Subcutaneous adipose tissue (tissue), 4 donors: ENCODE results near the gene ERVFRD-1. TPM values are rescaled to one million over a fixed set of nuclear protein-coding genes. Genes with fewer than 3 reads are reported as not detected.

Experiments
- total RNA-seq, 4 donors: library from RNA; depleted of rRNA; stranded (reverse); fragments of >200 nt; gene quantifications; one replicate each; pipeline ENCODE4 v1.1.0, GENCODE V29; 2016
- TF ChIP-seq, protein P1 (sequence below): fragments of 450-650 bp; IDR thresholded peaks from one replicate; pipeline ENCODE4 v1.5.1; 2016; ENCODE audit warnings: low read depth, mild to moderate bottlenecking, control low read depth, antibody characterized with exemption, moderate library complexity

ERVFRD-1 gene
- total RNA-seq, 4 donors from 2014 or later, result 0.17 to 0.65 (median 0.44) TPM; not detected in 1

DNA sequence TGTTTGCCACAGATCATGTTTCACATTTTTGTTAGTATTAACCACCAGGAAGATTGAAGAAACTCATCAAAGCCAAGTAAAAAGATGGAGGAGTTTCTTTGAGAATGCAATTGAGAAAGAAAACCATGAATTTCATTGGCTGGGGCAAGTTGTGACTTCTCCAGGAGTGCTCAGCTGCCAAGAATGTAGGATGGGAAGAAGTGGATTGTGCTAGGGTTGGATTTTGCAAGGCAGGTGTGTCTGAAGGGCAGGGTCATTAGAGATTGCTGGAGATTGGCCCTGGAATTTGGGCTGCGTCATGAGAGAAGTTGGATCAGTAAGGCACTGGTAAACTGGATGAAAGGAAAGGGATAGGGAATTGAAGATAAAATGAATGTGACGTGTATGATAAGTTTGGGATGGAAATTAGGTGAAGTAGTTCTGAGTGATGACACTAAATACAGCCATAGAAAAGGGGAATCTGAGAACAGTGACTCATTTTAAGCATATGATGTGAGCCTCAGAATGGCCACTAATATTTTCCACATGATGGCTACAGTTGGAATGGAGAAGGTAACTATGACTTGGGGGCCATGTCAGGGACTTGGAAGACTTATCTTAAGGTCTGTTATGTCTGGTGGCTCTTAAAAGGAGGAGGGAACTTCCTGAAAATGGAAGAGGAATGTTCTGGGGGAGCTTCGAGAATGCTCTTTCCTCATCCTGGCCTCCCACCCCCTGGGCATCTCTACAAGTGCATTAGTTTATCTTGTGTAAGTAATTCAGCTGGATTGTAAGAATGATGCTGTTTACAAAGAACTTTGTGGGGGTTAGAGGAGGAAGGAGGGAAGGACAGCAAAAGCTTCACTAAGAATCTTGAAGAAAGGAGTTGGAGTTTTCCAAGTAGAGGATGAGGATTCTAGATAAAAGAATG is 27.8 kb upstream of the ERVFRD-1 start:
- TF ChIP-seq, protein P1, sequence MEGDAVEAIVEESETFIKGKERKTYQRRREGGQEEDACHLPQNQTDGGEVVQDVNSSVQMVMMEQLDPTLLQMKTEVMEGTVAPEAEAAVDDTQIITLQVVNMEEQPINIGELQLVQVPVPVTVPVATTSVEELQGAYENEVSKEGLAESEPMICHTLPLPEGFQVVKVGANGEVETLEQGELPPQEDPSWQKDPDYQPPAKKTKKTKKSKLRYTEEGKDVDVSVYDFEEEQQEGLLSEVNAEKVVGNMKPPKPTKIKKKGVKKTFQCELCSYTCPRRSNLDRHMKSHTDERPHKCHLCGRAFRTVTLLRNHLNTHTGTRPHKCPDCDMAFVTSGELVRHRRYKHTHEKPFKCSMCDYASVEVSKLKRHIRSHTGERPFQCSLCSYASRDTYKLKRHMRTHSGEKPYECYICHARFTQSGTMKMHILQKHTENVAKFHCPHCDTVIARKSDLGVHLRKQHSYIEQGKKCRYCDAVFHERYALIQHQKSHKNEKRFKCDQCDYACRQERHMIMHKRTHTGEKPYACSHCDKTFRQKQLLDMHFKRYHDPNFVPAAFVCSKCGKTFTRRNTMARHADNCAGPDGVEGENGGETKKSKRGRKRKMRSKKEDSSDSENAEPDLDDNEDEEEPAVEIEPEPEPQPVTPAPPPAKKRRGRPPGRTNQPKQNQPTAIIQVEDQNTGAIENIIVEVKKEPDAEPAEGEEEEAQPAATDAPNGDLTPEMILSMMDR, result no peak

- TF ChIP-seq, protein P1, result no peak
Observed at GRCh38 chr6:11136809-11137208, 25.3 kb upstream of the ERVFRD-1 start.

DNA sequence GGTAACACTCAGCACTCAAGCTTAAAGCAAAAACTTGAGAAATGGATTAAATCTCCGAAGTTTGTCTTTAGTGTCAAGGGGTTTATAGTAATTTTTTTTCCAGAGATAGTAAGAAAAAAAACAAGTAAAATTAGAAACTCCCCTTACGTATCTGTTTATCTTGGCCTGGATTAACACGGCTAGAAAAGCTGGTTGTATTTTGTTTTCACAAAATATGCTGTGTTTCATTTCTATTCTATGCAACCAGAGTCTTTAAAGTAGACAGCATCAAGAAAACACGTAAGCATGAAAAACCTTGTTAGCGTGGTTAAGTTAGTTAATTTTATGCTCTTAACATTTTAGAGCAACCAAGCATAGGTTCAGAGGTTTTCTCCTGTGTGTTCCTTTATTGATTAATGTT is 21.8 kb upstream of the ERVFRD-1 start:
- TF ChIP-seq, protein P1, result no peak

DNA sequence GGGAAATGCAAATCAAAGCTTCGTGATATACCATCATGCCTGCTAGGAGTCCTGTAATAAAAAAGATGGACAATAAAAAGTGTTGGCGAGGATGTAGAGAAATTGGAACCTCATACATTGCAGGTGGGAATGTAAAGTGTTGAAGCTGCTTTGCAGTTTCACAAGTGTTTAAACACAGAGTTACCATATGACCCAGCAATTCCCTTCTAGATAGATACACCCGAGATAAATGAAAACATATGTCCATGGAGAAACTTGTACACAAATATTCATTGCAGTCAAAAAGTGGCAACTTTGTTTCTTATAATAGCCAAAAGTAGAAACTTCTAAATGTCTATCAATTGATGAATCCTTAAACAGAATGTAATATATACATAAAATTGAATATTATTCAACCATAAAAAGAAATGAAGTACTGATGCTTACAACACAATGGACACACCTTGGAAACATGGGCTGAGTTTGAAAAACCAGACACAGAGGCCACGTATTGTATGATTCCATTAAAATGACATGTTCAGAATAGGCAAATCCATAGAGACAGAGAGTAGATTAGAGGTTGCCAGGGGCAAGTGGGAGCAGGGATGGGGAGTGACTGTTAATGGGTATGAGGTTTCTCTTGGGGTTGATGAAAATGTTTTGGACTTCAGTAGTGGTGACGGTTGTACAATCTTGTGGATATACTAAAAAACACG is 20.8 kb upstream of the ERVFRD-1 start:
- TF ChIP-seq, protein P1, result no peak

DNA sequence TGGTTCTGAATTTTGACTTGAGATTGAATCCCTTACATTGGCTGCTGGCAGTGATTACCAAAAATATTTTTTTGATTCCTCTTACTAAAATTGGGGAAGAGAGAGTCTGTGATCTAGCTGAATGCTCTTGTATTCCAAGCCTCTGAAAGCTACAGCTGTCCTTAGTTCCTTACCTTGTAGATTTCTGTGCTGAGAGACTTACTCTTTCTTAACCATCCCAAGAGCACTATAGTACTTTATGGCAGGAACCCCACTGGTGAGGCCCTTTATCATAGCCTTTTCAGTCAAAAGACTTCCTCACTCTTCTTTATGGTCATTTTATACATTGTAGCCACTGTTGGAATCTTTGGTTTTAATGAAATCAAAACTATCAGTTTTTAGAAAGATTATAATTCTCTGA is 19.1 kb upstream of the ERVFRD-1 start:
- TF ChIP-seq, protein P1, result no peak

- TF ChIP-seq, protein P1, result no peak
Observed at GRCh38 chr6:11129908-11130565, 18.5 kb upstream of the ERVFRD-1 start.

DNA sequence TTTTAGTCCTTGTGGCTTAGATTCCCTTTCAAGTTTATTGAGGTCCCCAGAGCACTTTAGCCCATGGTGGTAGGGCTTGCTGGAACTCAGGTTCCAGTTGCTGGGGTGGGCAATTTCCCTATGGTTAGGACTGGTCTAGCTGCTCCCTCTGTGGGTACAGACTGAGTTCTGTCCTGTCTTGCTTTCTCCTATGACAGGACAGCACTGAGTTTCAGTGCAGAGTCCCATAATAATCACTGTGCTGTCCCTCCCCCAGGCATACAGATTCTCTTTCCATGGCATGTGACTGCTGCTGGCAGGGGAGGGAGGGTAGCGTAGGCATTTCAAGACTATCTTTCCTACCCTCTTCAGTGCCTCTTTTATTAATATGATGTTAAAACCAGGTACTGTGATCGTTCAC is 17.1 kb upstream of the ERVFRD-1 start:
- TF ChIP-seq, protein P1, result no peak
